IPS-11a (cell line): ENCODE results near the gene NOTCH3.

Experiments used
- H3K4me3 ChIP-seq: one replicate; pipeline ENCODE4 v1.5.1; 2013; ENCODE audit warnings: low read depth, low read length, control low read depth

The NOTCH3 gene

GRCh38 chr19:15236886-15237285 is 36.1 kb upstream of the NOTCH3 start:
- no peak overlapping the region for H3K4me3 ChIP-seq

- H3K4me3 ChIP-seq, result no peak overlapping the region
Measured at GRCh38 chr19:15235781-15236180, 35.0 kb upstream of the NOTCH3 start.

- H3K4me3 ChIP-seq, result no peak overlapping the region
Measured at GRCh38 chr19:15234431-15235130, 33.8 kb upstream of the NOTCH3 start.

GRCh38 chr19:15231271-15231670 is 30.5 kb upstream of the NOTCH3 start:
- peak overlapping the region; percentile 37 for H3K4me3 ChIP-seq

- H3K4me3 ChIP-seq, result no peak overlapping the region
Measured at GRCh38 chr19:15227261-15227660, 26.5 kb upstream of the NOTCH3 start.

GRCh38 chr19:15225760-15226159 is 25.0 kb upstream of the NOTCH3 start:
- no peak overlapping the region for H3K4me3 ChIP-seq

- H3K4me3 ChIP-seq, result peak overlapping the region; percentile 61
Measured at GRCh38 chr19:15223649-15224361, 23.0 kb upstream of the NOTCH3 start.

- peak overlapping the region; percentile 61 for H3K4me3 ChIP-seq
Measured at GRCh38 chr19:15222738-15223648, 22.2 kb upstream of the NOTCH3 start.

- no peak overlapping the region for H3K4me3 ChIP-seq
Measured at GRCh38 chr19:15220833-15221232, 20.0 kb upstream of the NOTCH3 start.

GRCh38 chr19:15218501-15218900 is 17.7 kb upstream of the NOTCH3 start:
- H3K4me3 ChIP-seq, result no peak overlapping the region

GRCh38 chr19:15216363-15216762 is 15.6 kb upstream of the NOTCH3 start:
- H3K4me3 ChIP-seq, result no peak overlapping the region

GRCh38 chr19:15213715-15214381 is 13.1 kb upstream of the NOTCH3 start:
- no peak overlapping the region for H3K4me3 ChIP-seq

- no peak overlapping the region for H3K4me3 ChIP-seq
Measured at GRCh38 chr19:15212711-15213110, 11.9 kb upstream of the NOTCH3 start.

- no peak overlapping the region for H3K4me3 ChIP-seq
Measured at GRCh38 chr19:15210323-15210781, 9.6 kb upstream of the NOTCH3 start.

GRCh38 chr19:15201374-15202023 is 704 bp upstream of the NOTCH3 start:
- H3K4me3 ChIP-seq, result no peak overlapping the region

GRCh38 chr19:15199661-15200552 is 888 bp downstream of the NOTCH3 start:
- peak overlapping the region; percentile 88 for H3K4me3 ChIP-seq

GRCh38 chr19:15198951-15199660 is 1.7 kb downstream of the NOTCH3 start:
- peak overlapping the region; percentile 55 for H3K4me3 ChIP-seq

GRCh38 chr19:15197942-15198341 is 2.9 kb downstream of the NOTCH3 start:
- no peak overlapping the region for H3K4me3 ChIP-seq
